DMS53 treated with DMSO at 0.1 percent for 48 hours (cell line): ENCODE results near the gene LRRC4C.
"Not testable (repeated sequence)": the region's sequence is repeated elsewhere in the genome, so short reads cannot be mapped to it uniquely, and the experiment has no call there.

Source experiments
- DNase-seq: peaks from one replicate; lab custom pipeline; 2025; ENCODE audit not compliant: unreplicated experiment; lab: John Stamatoyannopoulos, UW

The LRRC4C gene

GRCh38 chr11:40894501-40894900, 565.0 kb downstream of the LRRC4C start:
- no peak for DNase-seq

- no peak for DNase-seq
Observed at GRCh38 chr11:40885250-40885954, 574.0 kb downstream of the LRRC4C start.

- no peak for DNase-seq
Observed at GRCh38 chr11:40882301-40882700, 577.2 kb downstream of the LRRC4C start.

- no peak for DNase-seq
Observed at GRCh38 chr11:40879911-40880310, 579.5 kb downstream of the LRRC4C start.

GRCh38 chr11:40877981-40878380, 581.5 kb downstream of the LRRC4C start:
- DNase-seq, result no peak

GRCh38 chr11:40877256-40877655, 582.2 kb downstream of the LRRC4C start:
- DNase-seq, result no peak

GRCh38 chr11:40867991-40868632, 591.3 kb downstream of the LRRC4C start:
- DNase-seq, result no peak

GRCh38 chr11:40857754-40858153, 601.7 kb downstream of the LRRC4C start:
- DNase-seq, result not testable (repeated sequence)

- DNase-seq, result no peak
Observed at GRCh38 chr11:40842750-40843339, 616.6 kb downstream of the LRRC4C start.

- DNase-seq, result no peak
Observed at GRCh38 chr11:40841231-40841630, 618.2 kb downstream of the LRRC4C start.

- no peak for DNase-seq
Observed at GRCh38 chr11:40838181-40838683, 621.2 kb downstream of the LRRC4C start.

- DNase-seq, result no peak
Observed at GRCh38 chr11:40827116-40827515, 632.3 kb downstream of the LRRC4C start.

GRCh38 chr11:40826601-40827000, 632.9 kb downstream of the LRRC4C start:
- DNase-seq, result no peak

- no peak for DNase-seq
Observed at GRCh38 chr11:40825201-40825834, 634.1 kb downstream of the LRRC4C start.

GRCh38 chr11:40819230-40819629, 640.2 kb downstream of the LRRC4C start:
- DNase-seq, result no peak

GRCh38 chr11:40816976-40817375, 642.5 kb downstream of the LRRC4C start:
- DNase-seq, result no peak

- DNase-seq, result no peak
Observed at GRCh38 chr11:40797981-40798380, 661.5 kb downstream of the LRRC4C start.

- no peak for DNase-seq
Observed at GRCh38 chr11:40787224-40787623, 672.2 kb downstream of the LRRC4C start.

GRCh38 chr11:40763046-40763445, 696.4 kb downstream of the LRRC4C start:
- no peak for DNase-seq

- DNase-seq, result no peak
Observed at GRCh38 chr11:40759341-40759740, 700.1 kb downstream of the LRRC4C start.

- DNase-seq, result no peak
Observed at GRCh38 chr11:40754297-40754696, 705.2 kb downstream of the LRRC4C start.

GRCh38 chr11:40746282-40746681, 713.2 kb downstream of the LRRC4C start:
- DNase-seq, result no peak
